H9 (cell line): Measurements from ENCODE around the gene ZBTB38. TPM values are rescaled to one million over a fixed set of nuclear protein-coding genes. Genes with fewer than 3 reads are reported as not detected.

ENCODE experiments used
- DNase-seq: peaks from one replicate; pipeline ENCODE4 v3.0.0-alpha.2; 2017
- H2AFZ ChIP-seq: one replicate; pipeline ENCODE4 v1.6.1; 2013; ENCODE audit warnings: mild to moderate bottlenecking, low read length, control low read depth, moderate library complexity
- H2AK5ac ChIP-seq: 2 replicates; pipeline ENCODE4 v1.6.1; 2013; ENCODE audit warnings: low read length, control low read depth, mixed read lengths; ENCODE audit not compliant: insufficient read length
- H2BK120ac ChIP-seq: one replicate; pipeline ENCODE4 v1.6.1; 2013; ENCODE audit warnings: low read depth, mild to moderate bottlenecking, low read length, control low read depth, inconsistent platforms; ENCODE audit not compliant: poor library complexity, severe bottlenecking
- H2BK12ac ChIP-seq: 2 replicates; pipeline ENCODE4 v1.6.1; 2013; ENCODE audit warnings: low read length, control low read depth, mixed read lengths, low read depth; ENCODE audit not compliant: insufficient read length
- H2BK15ac ChIP-seq: 2 replicates; pipeline ENCODE4 v1.6.1; 2013; ENCODE audit warnings: low read depth, low read length, control low read depth
- H2BK20ac ChIP-seq: one replicate; pipeline ENCODE4 v1.6.1; 2013; ENCODE audit warnings: low read depth, mild to moderate bottlenecking, low read length, control low read depth, inconsistent platforms; ENCODE audit not compliant: poor library complexity, severe bottlenecking
- H2BK5ac ChIP-seq: 2 replicates; pipeline ENCODE4 v1.6.1; 2013; ENCODE audit warnings: low read length, control low read depth, mixed read lengths; ENCODE audit not compliant: insufficient read length
- H3K14ac ChIP-seq: 2 replicates; pipeline ENCODE4 v1.6.1; 2013; ENCODE audit warnings: low read length, control low read depth; ENCODE audit not compliant: insufficient read depth
- H3K18ac ChIP-seq: 2 replicates; pipeline ENCODE4 v1.6.1; 2013; ENCODE audit warnings: low read depth, mild to moderate bottlenecking, mixed read lengths, low read length, control low read depth; ENCODE audit not compliant: insufficient read length
- H3K23ac ChIP-seq: 2 replicates; pipeline ENCODE4 v1.6.1; 2013; ENCODE audit warnings: low read length, control low read depth, mixed read lengths, low read depth; ENCODE audit not compliant: insufficient read length
- H3K23me2 ChIP-seq: 2 replicates; pipeline ENCODE4 v1.6.1; 2013; ENCODE audit warnings: low read depth, mild to moderate bottlenecking, mixed read lengths, low read length, control low read depth; ENCODE audit not compliant: insufficient read length, poor library complexity, severe bottlenecking
- H3K27ac ChIP-seq: 2 replicates; pipeline ENCODE4 v1.5.1; 2013; ENCODE audit warnings: low read length, control low read depth, mixed read lengths, low read depth; ENCODE audit not compliant: insufficient read length
- H3K27me3 ChIP-seq: 2 replicates; pipeline ENCODE4 v1.6.1; 2013; ENCODE audit warnings: low read length, control low read depth, inconsistent platforms; ENCODE audit not compliant: insufficient read depth
- H3K4ac ChIP-seq: 2 replicates; pipeline ENCODE4 v1.6.1; 2013; ENCODE audit warnings: low read depth, mild to moderate bottlenecking, control low read depth, inconsistent platforms, low read length, moderate library complexity
- H3K4me1 ChIP-seq: 2 replicates; pipeline ENCODE4 v1.6.1; 2013; ENCODE audit warnings: low read length, control low read depth, inconsistent platforms; ENCODE audit not compliant: insufficient read depth
- H3K4me2 ChIP-seq: 2 replicates; pipeline ENCODE4 v1.6.1; 2013; ENCODE audit warnings: low read length, control low read depth, mixed read lengths; ENCODE audit not compliant: insufficient read length, insufficient read depth
- H3K56ac ChIP-seq: 2 replicates; pipeline ENCODE4 v1.6.1; 2013; ENCODE audit warnings: low read depth, mild to moderate bottlenecking, mixed read lengths, low read length, control low read depth; ENCODE audit not compliant: insufficient read length
- H3K79me1 ChIP-seq: 2 replicates; pipeline ENCODE4 v1.6.1; 2013; ENCODE audit warnings: low read depth, mild to moderate bottlenecking, moderate library complexity, low read length, control low read depth, inconsistent platforms; ENCODE audit not compliant: insufficient read depth, poor library complexity, severe bottlenecking
- H3K79me2 ChIP-seq: 2 replicates; pipeline ENCODE4 v1.6.1; 2013; ENCODE audit warnings: low read length, control low read depth, inconsistent platforms; ENCODE audit not compliant: insufficient read depth
- H3K9ac ChIP-seq: 2 replicates; pipeline ENCODE4 v1.6.1; 2013; ENCODE audit warnings: low read length, control low read depth, mixed read lengths; ENCODE audit not compliant: insufficient read length; ENCODE audit errors: extremely low read depth
- H3K9me3 ChIP-seq: one replicate; pipeline ENCODE4 v1.6.1; 2013; ENCODE audit warnings: low read depth, low read length, inconsistent platforms; ENCODE audit not compliant: control insufficient read depth
- H3T11ph ChIP-seq: one replicate; pipeline ENCODE4 v1.6.1; 2013; ENCODE audit warnings: mild to moderate bottlenecking, low read length, control low read depth, inconsistent platforms
- H4K20me1 ChIP-seq: one replicate; pipeline ENCODE4 v1.6.1; 2013; ENCODE audit not compliant: control insufficient read depth, insufficient read length, insufficient read depth
- H4K5ac ChIP-seq: 2 replicates; pipeline ENCODE4 v1.6.1; 2013; ENCODE audit warnings: low read depth, mild to moderate bottlenecking, mixed read lengths, low read length, control low read depth; ENCODE audit not compliant: insufficient read length
- H4K8ac ChIP-seq: replicated peaks from 2 replicates; pipeline ENCODE4 v1.6.1; 2013; ENCODE audit warnings: low read length, control low read depth, mixed read lengths, low read depth; ENCODE audit not compliant: insufficient read length
- H4K91ac ChIP-seq: 2 replicates; pipeline ENCODE4 v1.6.1; 2013; ENCODE audit warnings: low read depth, mild to moderate bottlenecking, moderate library complexity, mixed read lengths, low read length, control low read depth; ENCODE audit not compliant: insufficient read length
- H3K27ac Mint-ChIP-seq, 3 experiments: 2 replicates in 2 of 3; 3 replicates in 1 of 3; pipeline ENCODE4 v1.8.0; 2020 to 2021; ENCODE audit warnings: mixed read lengths in 3 of 3, mild to moderate bottlenecking in 1 of 3, moderate library complexity in 1 of 3
- H3K27me3 Mint-ChIP-seq: 2 replicates; pipeline ENCODE4 v1.8.0; 2021; ENCODE audit warnings: low read depth, mild to moderate bottlenecking, moderate library complexity, mixed read lengths
- H3K36me3 Mint-ChIP-seq, 3 experiments: 2 replicates in 2 of 3; 3 replicates in 1 of 3; pipeline ENCODE4 v1.8.0; 2020 to 2021; ENCODE audit warnings: low read depth in 3 of 3, mixed read lengths in 3 of 3; ENCODE audit not compliant: insufficient read depth in 1 of 3
- H3K4me1 Mint-ChIP-seq, 2 experiments: 2 replicates each; pipeline ENCODE4 v1.8.0; 2020; ENCODE audit warnings: mixed read lengths in 2 of 2
- H3K4me3 Mint-ChIP-seq, 2 experiments: 2 replicates in 1 of 2; 3 replicates in 1 of 2; pipeline ENCODE4 v1.8.0; 2020 to 2021; ENCODE audit warnings: mild to moderate bottlenecking in 2 of 2, mixed read lengths in 2 of 2, moderate library complexity in 1 of 2
- H3K9me3 Mint-ChIP-seq, 2 experiments: 2 replicates in 1 of 2; 3 replicates in 1 of 2; pipeline ENCODE4 v1.8.0; 2020; ENCODE audit warnings: mild to moderate bottlenecking in 2 of 2, mixed read lengths in 2 of 2, moderate library complexity in 1 of 2
- CTCF ChIP-seq: fragments of 200-600 bp; sonication (generic); conservative IDR thresholded peaks from 3 replicates; pipeline ENCODE4 v1.8.0; 2021; ENCODE audit warnings: antibody characterized with exemption, mild to moderate bottlenecking
- WGBS: extraction: QIAGEN DNeasy Blood & Tissue Kit; methylation state at CpG from one replicate; pipeline ENCODE4 v1.1.7; 2013; ENCODE audit warnings: missing lambda C conversion rate, low lambda C conversion rate, mixed read lengths; ENCODE audit not compliant: insufficient read length; ENCODE audit errors: extremely low coverage; 5-methylcytosine and 5-hydroxymethylcytosine counted together
- total RNA-seq: library from RNA; stranded (reverse); gene quantifications from 2 replicates; pipeline ENCODE4 v1.2.1, GENCODE V29; 2021

Gene ZBTB38
- total RNA-seq, 1 experiment from 2014 or later = 14.6 TPM

GRCh38 chr3:141345528-141345927, 22.8 kb upstream of the ZBTB38 start:
- H3K14ac ChIP-seq = no peak overlapping the region

More at GRCh38 chr3:141345528-141345927, 22.8 kb upstream of the ZBTB38 start:
- H3K79me1 ChIP-seq = no peaks in the 10 kb centered on the region
- TF ChIP-seq CTCF = no peak
- no peaks in the 10 kb centered on the region; the same call in 1 of the 2 replicates for H3K4me1 ChIP-seq
- H3K18ac ChIP-seq = no peak overlapping the region
- no CpG with 5 or more reads among the region's 2 CpGs for WGBS
- no peaks in the 10 kb centered on the region for H3K9me3 ChIP-seq
- no peak overlapping the region for H2BK15ac ChIP-seq
- no peak overlapping the region for H3K56ac ChIP-seq
- no peak overlapping the region for H3K27ac ChIP-seq
- Mint-ChIP-seq H3K9me3 (no peaks in the 10 kb centered on the region), H3K4me3 (no peak overlapping the region), H3K27ac (no peak overlapping the region), H3K36me3 (no peaks in the 10 kb centered on the region), H3K4me1 (peaks cover 11 to 18% of the 10 kb centered on the region in 2 experiments), H3K27me3 (peaks cover 6% of the 10 kb centered on the region; the same call in 1 of the 2 replicates)
- no peak overlapping the region for H3K23ac ChIP-seq
- H2BK20ac ChIP-seq = no peak overlapping the region
- no peak overlapping the region for H2AK5ac ChIP-seq
- no peak overlapping the region for H4K5ac ChIP-seq
- DNase-seq = no peak
- no peak overlapping the region for H2AFZ ChIP-seq
- no peak overlapping the region for H3T11ph ChIP-seq
- H4K20me1 ChIP-seq = no peaks in the 10 kb centered on the region
- no peak overlapping the region for H4K91ac ChIP-seq
- H3K4ac ChIP-seq = no peak overlapping the region
- H3K9ac ChIP-seq = no peak overlapping the region
- H3K23me2 ChIP-seq = no peaks in the 10 kb centered on the region
- H3K4me2 ChIP-seq = no peak overlapping the region
- H2BK12ac ChIP-seq = no peak overlapping the region
- no peak overlapping the region for H4K8ac ChIP-seq
- no peaks in the 10 kb centered on the region for H3K27me3 ChIP-seq
- no peak overlapping the region for H2BK5ac ChIP-seq
- H3K79me2 ChIP-seq = no peaks in the 10 kb centered on the region
- no peak overlapping the region for H2BK120ac ChIP-seq
